GM21423 (cell line): ENCODE data around the gene PIAS1.

Experiments used
- ATAC-seq: cut with Tn5 transposase; IDR thresholded peaks from one replicate; pipeline ENCODE4 v1.9.1; 2021; ENCODE audit warnings: mild to moderate bottlenecking, moderate library complexity; ENCODE audit not compliant: unreplicated experiment

The PIAS1 gene

GRCh38 chr15:68173119-68173518, 119.0 kb downstream of the PIAS1 start:
- ATAC-seq, result no peak

GRCh38 chr15:68175526-68175925, 121.4 kb downstream of the PIAS1 start:
- ATAC-seq, result no peak

- no peak for ATAC-seq
Observed at GRCh38 chr15:68176601-68177000, 122.5 kb downstream of the PIAS1 start.

GRCh38 chr15:68177742-68178141, 123.6 kb downstream of the PIAS1 start:
- no peak for ATAC-seq

GRCh38 chr15:68183616-68184315, 129.7 kb downstream of the PIAS1 start:
- ATAC-seq, result no peak

GRCh38 chr15:68184616-68185480, 130.7 kb downstream of the PIAS1 start:
- no peak for ATAC-seq

GRCh38 chr15:68186671-68187397, 132.7 kb downstream of the PIAS1 start:
- ATAC-seq, result no peak

GRCh38 chr15:68187559-68187958, 133.4 kb downstream of the PIAS1 start:
- ATAC-seq, result no peak

- no peak for ATAC-seq
Observed at GRCh38 chr15:68188647-68189046, 134.5 kb downstream of the PIAS1 start.

GRCh38 chr15:68190048-68190447, 135.9 kb downstream of the PIAS1 start:
- no peak for ATAC-seq

- ATAC-seq, result no peak
Observed at GRCh38 chr15:68191555-68191954, 137.4 kb downstream of the PIAS1 start.

GRCh38 chr15:68192117-68192516, 138.0 kb downstream of the PIAS1 start:
- no peak for ATAC-seq

- ATAC-seq, result no peak
Observed at GRCh38 chr15:68192804-68193486, 138.8 kb downstream of the PIAS1 start.

GRCh38 chr15:68195336-68196112, 141.4 kb downstream of the PIAS1 start:
- no peak for ATAC-seq

GRCh38 chr15:68196445-68197169, 142.5 kb downstream of the PIAS1 start:
- ATAC-seq, result no peak

- no peak for ATAC-seq
Observed at GRCh38 chr15:68197170-68197492, 143.0 kb downstream of the PIAS1 start.

GRCh38 chr15:68197661-68198437, 143.7 kb downstream of the PIAS1 start:
- ATAC-seq, result no peak

GRCh38 chr15:68199340-68199739, 145.2 kb downstream of the PIAS1 start:
- ATAC-seq, result no peak
